Hepatocyte (in vitro differentiated cells): ENCODE results near the gene UBE4A. TPM values are rescaled to one million over a fixed set of nuclear protein-coding genes. Genes with fewer than 3 reads are reported as not detected.
A peak's percentile ranks its signal among the peaks of the same experiment; 100 is the strongest.

Source experiments
- DNase-seq: peaks from one replicate; pipeline ENCODE4 v3.0.0-alpha.2; 2016; ENCODE audit warnings: low spot score
- H2AFZ ChIP-seq: fragments of 200-600 bp; sonication (generic); 2 replicates; pipeline ENCODE4 v1.6.0; 2016; ENCODE audit warnings: antibody characterized with exemption, mild to moderate bottlenecking
- H3K27ac ChIP-seq: fragments of 200-600 bp; sonication (generic); 2 replicates; pipeline ENCODE4 v1.5.1; 2016; ENCODE audit warnings: mild to moderate bottlenecking
- H3K27me3 ChIP-seq: fragments of 200-600 bp; sonication (generic); 2 replicates; pipeline ENCODE4 v1.6.1; 2016
- H3K36me3 ChIP-seq: fragments of 200-600 bp; sonication (generic); replicated peaks from 2 replicates; pipeline ENCODE4 v1.5.1; 2016; ENCODE audit warnings: low read depth; ENCODE audit not compliant: insufficient read depth
- H3K4me1 ChIP-seq: fragments of 200-600 bp; sonication (generic); 2 replicates; pipeline ENCODE4 v1.5.1; 2016; ENCODE audit warnings: mild to moderate bottlenecking, moderate library complexity; ENCODE audit not compliant: insufficient read depth
- H3K4me2 ChIP-seq: fragments of 200-600 bp; sonication (generic); 2 replicates; pipeline ENCODE4 v1.6.0; 2016
- H3K4me3 ChIP-seq: fragments of 200-600 bp; sonication (generic); 2 replicates; pipeline ENCODE4 v1.5.1; 2016; ENCODE audit warnings: mild to moderate bottlenecking
- H3K79me2 ChIP-seq: fragments of 200-600 bp; sonication (generic); 2 replicates; pipeline ENCODE4 v1.6.0; 2017; ENCODE audit warnings: mild to moderate bottlenecking
- H3K9me2 ChIP-seq: fragments of 200-600 bp; sonication (generic); replicated peaks from 2 replicates; pipeline ENCODE4 v1.6.0; 2017; ENCODE audit warnings: mild to moderate bottlenecking; ENCODE audit not compliant: insufficient read depth
- H3K9me3 ChIP-seq: fragments of 200-600 bp; sonication (generic); 2 replicates; pipeline ENCODE4 v1.5.1; 2016; ENCODE audit warnings: low read depth, mild to moderate bottlenecking
- H4K20me1 ChIP-seq: fragments of 200-600 bp; sonication (generic); 2 replicates; pipeline ENCODE4 v1.6.0; 2016; ENCODE audit warnings: mild to moderate bottlenecking; ENCODE audit not compliant: insufficient read depth, poor library complexity, severe bottlenecking
- EZH2 ChIP-seq: fragments of 200-600 bp; sonication (generic); IDR thresholded peaks from 2 replicates; pipeline ENCODE4 v1.6.1; 2016; ENCODE audit warnings: antibody characterized with exemption, mild to moderate bottlenecking, borderline replicate concordance
- EZH2phosphoT487 ChIP-seq: fragments of 200-600 bp; sonication (generic); IDR thresholded peaks from one replicate; pipeline ENCODE4 v1.6.1; 2018; ENCODE audit warnings: antibody characterized with exemption, mild to moderate bottlenecking, low read depth, moderate library complexity; ENCODE audit not compliant: unreplicated experiment, severe bottlenecking
- WGBS: methylation state at CpG from one replicate; pipeline ENCODE4 v1.1.6; 2016; ENCODE audit warnings: low lambda C conversion rate; ENCODE audit errors: missing lambda C conversion rate; 5-methylcytosine and 5-hydroxymethylcytosine counted together
- polyA plus RNA-seq: library from polyadenylated mRNA; unstranded; fragments of >200 nt; fragmentation: Nextera tagmentation; extraction: Ambion mirVana; gene quantifications from 2 replicates; pipeline ENCODE4 v1.2.1, GENCODE V29; 2016
- total RNA-seq: library from RNA; depleted of rRNA; stranded (reverse); fragments of >200 nt; gene quantifications from 2 replicates; pipeline ENCODE4 v1.2.3, GENCODE V29; 2014
- TF ChIP-seq, protein P1 (sequence below): fragments of 200-600 bp; sonication (generic); IDR thresholded peaks from 2 replicates; pipeline ENCODE4 v1.5.1; 2016; ENCODE audit warnings: antibody characterized with exemption, mild to moderate bottlenecking; ENCODE audit not compliant: poor library complexity

UBE4A gene
- total and polyA plus RNA-seq, 2 experiments from 2014 or later = 19.7 to 57.5 TPM

DNA sequence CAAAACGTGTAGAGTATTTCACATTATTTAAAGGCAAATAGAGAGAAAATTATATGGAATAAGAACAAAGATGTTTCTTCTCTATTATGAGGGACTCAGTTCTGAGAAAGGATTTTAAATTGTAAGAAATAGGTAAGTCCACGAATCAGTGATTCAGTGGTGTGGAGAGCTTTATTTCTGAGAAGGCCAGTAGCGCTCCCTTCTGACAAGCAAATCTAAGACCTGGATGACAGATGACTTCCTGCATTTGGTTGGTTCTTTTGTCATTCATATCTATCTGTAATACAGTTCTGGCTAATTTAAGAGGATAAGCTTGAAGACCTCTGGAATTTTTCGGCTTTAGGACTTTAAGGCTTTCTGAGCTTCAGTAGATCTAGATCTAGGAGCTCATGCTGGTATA lies 47.9 kb upstream of the UBE4A start:
- Histone ChIP-seq H3K4me3 (no peak overlapping the region), H3K27ac (no peak overlapping the region), H3K4me2 (no peak overlapping the region), H3K9me3 (no peaks in the 10 kb centered on the region), H3K36me3 (no peaks in the 10 kb centered on the region), H3K9me2 (no peaks in the 10 kb centered on the region), H2AFZ (no peak overlapping the region), H3K27me3 (no peaks in the 10 kb centered on the region), H3K79me2 (no peaks in the 10 kb centered on the region), H4K20me1 (no peaks in the 10 kb centered on the region), H3K4me1 (peaks cover 18% of the 10 kb centered on the region)
- 74% methylated on average over 4 of the region's 4 CpGs for WGBS
- TF ChIP-seq EZH2phosphoT487 (no peak), EZH2 (no peak)
- TF ChIP-seq, protein P1, sequence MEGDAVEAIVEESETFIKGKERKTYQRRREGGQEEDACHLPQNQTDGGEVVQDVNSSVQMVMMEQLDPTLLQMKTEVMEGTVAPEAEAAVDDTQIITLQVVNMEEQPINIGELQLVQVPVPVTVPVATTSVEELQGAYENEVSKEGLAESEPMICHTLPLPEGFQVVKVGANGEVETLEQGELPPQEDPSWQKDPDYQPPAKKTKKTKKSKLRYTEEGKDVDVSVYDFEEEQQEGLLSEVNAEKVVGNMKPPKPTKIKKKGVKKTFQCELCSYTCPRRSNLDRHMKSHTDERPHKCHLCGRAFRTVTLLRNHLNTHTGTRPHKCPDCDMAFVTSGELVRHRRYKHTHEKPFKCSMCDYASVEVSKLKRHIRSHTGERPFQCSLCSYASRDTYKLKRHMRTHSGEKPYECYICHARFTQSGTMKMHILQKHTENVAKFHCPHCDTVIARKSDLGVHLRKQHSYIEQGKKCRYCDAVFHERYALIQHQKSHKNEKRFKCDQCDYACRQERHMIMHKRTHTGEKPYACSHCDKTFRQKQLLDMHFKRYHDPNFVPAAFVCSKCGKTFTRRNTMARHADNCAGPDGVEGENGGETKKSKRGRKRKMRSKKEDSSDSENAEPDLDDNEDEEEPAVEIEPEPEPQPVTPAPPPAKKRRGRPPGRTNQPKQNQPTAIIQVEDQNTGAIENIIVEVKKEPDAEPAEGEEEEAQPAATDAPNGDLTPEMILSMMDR = no peak
- no peak for DNase-seq

DNA sequence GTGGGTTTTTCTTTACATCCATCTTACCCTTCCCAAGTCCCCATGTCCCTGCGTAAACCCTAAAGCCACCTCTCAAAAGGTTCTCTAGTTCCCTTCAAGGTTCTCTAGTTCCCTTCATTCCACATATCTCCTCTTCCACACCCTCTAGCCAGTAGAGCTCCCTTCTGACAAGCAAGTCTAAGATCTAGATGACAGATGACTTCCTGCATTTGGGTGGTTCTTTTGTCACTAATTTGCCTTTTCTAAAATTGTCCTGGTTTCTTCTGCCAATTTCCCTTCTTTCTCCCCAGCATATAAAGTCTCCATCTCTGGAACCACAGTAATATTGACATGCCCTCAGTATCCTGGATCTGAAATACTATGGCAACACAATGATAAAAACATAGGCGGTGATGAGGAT lies 47.1 kb upstream of the UBE4A start:
- no peak overlapping the region for H3K4me3 ChIP-seq
- no peak for DNase-seq
- WGBS = 93% methylated on average over 2 of the region's 2 CpGs

DNA sequence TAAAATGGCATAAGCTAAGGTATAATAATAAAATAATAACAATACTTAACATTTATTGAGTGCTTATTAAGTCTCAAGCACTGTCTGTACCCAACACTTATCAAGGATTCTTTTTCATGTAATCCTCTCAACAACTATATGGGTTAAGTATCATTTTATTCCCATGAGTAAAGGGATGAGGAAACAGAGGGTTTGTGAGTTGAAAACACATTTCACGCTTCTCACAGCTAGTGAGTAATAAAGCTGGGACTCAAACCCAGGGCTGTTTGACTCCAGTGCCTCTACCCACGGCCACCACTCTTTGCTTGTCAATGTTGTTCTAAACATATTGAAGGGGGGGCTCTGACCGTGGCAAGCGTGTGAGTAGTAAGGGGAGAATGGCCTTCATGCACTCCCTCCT lies 46.2 kb upstream of the UBE4A start:
- H3K9me2 ChIP-seq = no peaks in the 10 kb centered on the region
- 76% methylated on average over 4 of the region's 4 CpGs for WGBS
- H3K4me1 ChIP-seq = peaks cover 23% of the 10 kb centered on the region
- no peak overlapping the region for H3K4me2 ChIP-seq
- no peaks in the 10 kb centered on the region for H3K79me2 ChIP-seq
- H2AFZ ChIP-seq = no peak overlapping the region
- DNase-seq = no peak
- no peak overlapping the region for H3K4me3 ChIP-seq
- no peaks in the 10 kb centered on the region for H4K20me1 ChIP-seq
- H3K27ac ChIP-seq = no peak overlapping the region
- no peaks in the 10 kb centered on the region for H3K27me3 ChIP-seq
- no peaks in the 10 kb centered on the region for H3K36me3 ChIP-seq
- no peak for TF ChIP-seq EZH2
- TF ChIP-seq, protein P1 = no peak
- TF ChIP-seq EZH2phosphoT487 = no peak
- H3K9me3 ChIP-seq = no peaks in the 10 kb centered on the region

More for the DNA sequence above, 47.1 kb upstream of the UBE4A start:
- no peak overlapping the region for H3K27ac ChIP-seq
- no peaks in the 10 kb centered on the region for H4K20me1 ChIP-seq
- no peaks in the 10 kb centered on the region for H3K9me3 ChIP-seq
- TF ChIP-seq EZH2phosphoT487 (no peak), EZH2 (no peak)
- TF ChIP-seq, protein P1 = no peak
- H3K4me1 ChIP-seq = peaks cover 23% of the 10 kb centered on the region
- no peak overlapping the region for H2AFZ ChIP-seq
- no peaks in the 10 kb centered on the region for H3K9me2 ChIP-seq
- no peaks in the 10 kb centered on the region for H3K27me3 ChIP-seq
- H3K4me2 ChIP-seq = no peak overlapping the region
- no peaks in the 10 kb centered on the region for H3K36me3 ChIP-seq
- H3K79me2 ChIP-seq = no peaks in the 10 kb centered on the region

DNA sequence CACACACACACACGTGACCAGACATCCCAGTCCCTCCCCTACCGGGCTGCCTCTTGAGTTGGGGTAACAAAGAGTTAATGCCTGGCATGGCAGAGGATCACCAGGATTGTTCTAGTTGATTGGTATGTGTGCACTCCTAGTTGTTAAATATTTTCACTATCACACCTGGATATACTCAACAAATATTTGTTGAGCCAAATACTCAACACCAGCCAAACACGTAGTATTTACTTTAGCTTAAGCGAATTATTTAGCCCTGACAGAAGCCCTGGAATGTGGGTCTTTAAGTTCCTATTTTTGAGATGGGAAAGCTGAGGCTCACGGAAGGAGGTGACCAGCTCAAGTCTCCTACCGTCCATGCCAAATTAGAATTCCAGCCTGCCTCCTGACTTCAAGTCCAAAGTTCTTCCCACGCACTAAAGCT lies 44.4 kb upstream of the UBE4A start:
- peak; percentile 35 for DNase-seq
- Histone ChIP-seq H3K4me2 (peak overlapping the region; percentile 60), H4K20me1 (no peaks in the 10 kb centered on the region), H2AFZ (no peak overlapping the region), H3K27ac (peak overlapping the region; percentile 95), H3K9me2 (no peaks in the 10 kb centered on the region), H3K27me3 (no peaks in the 10 kb centered on the region), H3K4me1 (peaks cover 23% of the 10 kb centered on the region), H3K79me2 (no peaks in the 10 kb centered on the region), H3K4me3 (no peak overlapping the region), H3K36me3 (no peaks in the 10 kb centered on the region), H3K9me3 (no peaks in the 10 kb centered on the region)
- peak; percentile 54 for TF ChIP-seq EZH2phosphoT487
- TF ChIP-seq, protein P1 = no peak
- no peak for TF ChIP-seq EZH2
- WGBS = 46% methylated on average over 7 of the region's 7 CpGs
